Psoas muscle (tissue), 8 donors: Measurements from ENCODE around the gene HOXA1. TPM values are rescaled to one million over a fixed set of nuclear protein-coding genes. Genes with fewer than 3 reads are reported as not detected.

Experiments used
- ATAC-seq, 4 donors: fragments of 200-7000 bp; cut with Tn5 transposase; one replicate each; pipeline ENCODE4 v1.9.1; 2020; ENCODE audit warnings: moderate library complexity in 3 of 4, mild to moderate bottlenecking in 2 of 4
- DNase-seq, 2 donors: peaks; one replicate each; pipeline ENCODE4 v3.0.0-alpha.2; 2020
- H3K27ac ChIP-seq: fragments of 200-600 bp; one replicate; pipeline ENCODE4 v1.8.0; 2022
- H3K27me3 ChIP-seq, 3 donors: fragments of 200-600 bp in 1 of 3; one replicate each; pipeline versions ENCODE4 v1.6.1 to v1.8.0; 2013 to 2022; ENCODE audit warnings: low read length in 2 of 3, mild to moderate bottlenecking in 2 of 3, moderate library complexity in 1 of 3; ENCODE audit not compliant: insufficient read depth in 3 of 3
- H3K36me3 ChIP-seq, 2 donors: fragments of 200-600 bp in 1 of 2; one replicate each; pipeline versions ENCODE4 v1.6.1 to v1.8.0; 2013 to 2022; ENCODE audit warnings: low read depth in 1 of 2, mild to moderate bottlenecking in 1 of 2, moderate library complexity in 1 of 2; ENCODE audit not compliant: insufficient read depth in 1 of 2
- H3K4me1 ChIP-seq: fragments of 200-600 bp; one replicate; pipeline ENCODE4 v1.8.0; 2022
- H3K4me3 ChIP-seq: fragments of 200-600 bp; one replicate; pipeline ENCODE4 v1.8.0; 2022; ENCODE audit warnings: mild to moderate bottlenecking
- H3K9me3 ChIP-seq: fragments of 200-600 bp; one replicate; pipeline ENCODE4 v1.8.0; 2022
- WGBS, 3 donors: extraction: QIAGEN DNeasy Blood & Tissue Kit; methylation state at CpG; one replicate each; pipeline versions ENCODE4 v1.1.6 to v1.1.7; 2013; 5-methylcytosine and 5-hydroxymethylcytosine counted together
- intact Hi-C, 2 donors: fragments of 100-400 bp; cut with DNase I; formaldehyde crosslinking; loops; one replicate each; pipeline versions ENCODE4 v1.11.0 to v1.14.2; 2022
- polyA plus RNA-seq, 3 donors: library from polyadenylated mRNA; stranded (reverse); fragments of 200-250 nt; gene quantifications; one replicate each; pipeline ENCODE4 v1.2.3, GENCODE V29; 2013
- total RNA-seq, 4 donors: library from RNA; stranded (reverse); fragmentation: NEBNext Ultra II Directional in 2 of 4; extraction: Animal tissue kit (Norgen Biotek cat#: 25700) in 2 of 4; gene quantifications; one replicate each; pipeline versions ENCODE4 v1.2.1 to v1.2.4, GENCODE V29; 2021 to 2023
- TF ChIP-seq, protein P1 (sequence below): fragments of 200-600 bp; IDR thresholded peaks from one replicate; pipeline ENCODE4 v1.8.0; 2022; ENCODE audit warnings: antibody characterized with exemption
- donor health status: healthy with polysubstance abuse.
- donor health status: DM: no; HTN: no; CAD: no; lungs with moderate emphysema.
- donor health status: Bipolar disorder and iron deficiency.
- donor health status: healthy.
- donor health status: DM: yes; HTN: yes; CAD: no.
- donor health status: DM: no; HTN: no; CAD: no.
- donor health status: DM: no; HTN: no; CAD: no.
- donor health status: DM: yes; HTN: yes; CAD: no.

HOXA1 gene
- total and polyA plus RNA-seq, 7 donors, result 0.03 to 0.22 (median 0.21) TPM; not detected in 2

DNA sequence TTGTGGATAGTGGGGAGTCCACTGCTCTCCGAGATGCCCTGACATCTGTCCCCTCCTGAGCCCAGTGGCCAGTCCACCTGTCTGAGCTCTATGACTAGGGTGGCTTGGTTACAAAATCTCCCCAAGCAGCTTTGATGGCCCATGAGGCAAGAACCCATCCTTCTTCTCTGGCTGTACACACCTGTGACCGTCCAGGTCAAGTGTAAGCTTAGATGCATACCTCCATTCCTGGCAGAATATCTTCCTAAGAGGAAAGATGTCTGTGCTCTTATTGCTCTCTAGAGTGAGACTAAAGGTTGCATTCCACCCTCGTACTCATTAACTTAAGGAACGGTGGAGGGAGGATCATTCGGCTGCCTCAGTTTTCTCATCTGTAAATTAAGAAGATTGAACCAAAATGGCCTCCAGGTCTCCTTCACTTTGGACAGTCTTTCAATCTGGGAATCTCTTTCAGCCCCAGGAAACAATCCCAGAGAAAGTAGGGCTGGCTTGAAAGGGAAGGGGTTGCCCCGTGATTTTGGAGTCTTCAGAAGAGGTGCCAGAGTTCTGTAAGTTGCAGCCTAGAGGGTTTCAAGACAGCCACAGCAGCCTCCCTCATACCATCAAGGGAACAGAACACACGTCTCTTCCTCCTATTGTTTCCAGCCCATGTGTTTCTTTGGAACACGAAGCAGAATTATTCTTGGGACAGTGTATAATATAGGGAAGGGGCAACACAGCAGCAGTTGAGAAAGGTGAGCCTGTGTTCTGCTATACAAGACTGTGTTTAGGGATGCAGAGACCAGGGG is 29.3 kb upstream of the HOXA1 start:
- Histone ChIP-seq H3K27me3 (no peaks in the 10 kb centered on the region), H3K9me3 (no peaks in the 10 kb centered on the region), H3K4me3 (no peak overlapping the region), H3K4me1 (peaks cover 59% of the 10 kb centered on the region), H3K36me3 (peaks cover 0 to 14% of the 10 kb centered on the region in 2 donors), H3K27ac (peak overlapping the region; percentile 9)
- ATAC-seq, result peak in 1 of 4 donors; percentile 83
- DNase-seq, result no peak
- WGBS, 3 donors, result 69 to 72% (median 72%) methylated on average over 8 of the region's 8 CpGs
- intact Hi-C loops, result no loop called here
- TF ChIP-seq, protein P1, sequence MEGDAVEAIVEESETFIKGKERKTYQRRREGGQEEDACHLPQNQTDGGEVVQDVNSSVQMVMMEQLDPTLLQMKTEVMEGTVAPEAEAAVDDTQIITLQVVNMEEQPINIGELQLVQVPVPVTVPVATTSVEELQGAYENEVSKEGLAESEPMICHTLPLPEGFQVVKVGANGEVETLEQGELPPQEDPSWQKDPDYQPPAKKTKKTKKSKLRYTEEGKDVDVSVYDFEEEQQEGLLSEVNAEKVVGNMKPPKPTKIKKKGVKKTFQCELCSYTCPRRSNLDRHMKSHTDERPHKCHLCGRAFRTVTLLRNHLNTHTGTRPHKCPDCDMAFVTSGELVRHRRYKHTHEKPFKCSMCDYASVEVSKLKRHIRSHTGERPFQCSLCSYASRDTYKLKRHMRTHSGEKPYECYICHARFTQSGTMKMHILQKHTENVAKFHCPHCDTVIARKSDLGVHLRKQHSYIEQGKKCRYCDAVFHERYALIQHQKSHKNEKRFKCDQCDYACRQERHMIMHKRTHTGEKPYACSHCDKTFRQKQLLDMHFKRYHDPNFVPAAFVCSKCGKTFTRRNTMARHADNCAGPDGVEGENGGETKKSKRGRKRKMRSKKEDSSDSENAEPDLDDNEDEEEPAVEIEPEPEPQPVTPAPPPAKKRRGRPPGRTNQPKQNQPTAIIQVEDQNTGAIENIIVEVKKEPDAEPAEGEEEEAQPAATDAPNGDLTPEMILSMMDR, result no peak

DNA sequence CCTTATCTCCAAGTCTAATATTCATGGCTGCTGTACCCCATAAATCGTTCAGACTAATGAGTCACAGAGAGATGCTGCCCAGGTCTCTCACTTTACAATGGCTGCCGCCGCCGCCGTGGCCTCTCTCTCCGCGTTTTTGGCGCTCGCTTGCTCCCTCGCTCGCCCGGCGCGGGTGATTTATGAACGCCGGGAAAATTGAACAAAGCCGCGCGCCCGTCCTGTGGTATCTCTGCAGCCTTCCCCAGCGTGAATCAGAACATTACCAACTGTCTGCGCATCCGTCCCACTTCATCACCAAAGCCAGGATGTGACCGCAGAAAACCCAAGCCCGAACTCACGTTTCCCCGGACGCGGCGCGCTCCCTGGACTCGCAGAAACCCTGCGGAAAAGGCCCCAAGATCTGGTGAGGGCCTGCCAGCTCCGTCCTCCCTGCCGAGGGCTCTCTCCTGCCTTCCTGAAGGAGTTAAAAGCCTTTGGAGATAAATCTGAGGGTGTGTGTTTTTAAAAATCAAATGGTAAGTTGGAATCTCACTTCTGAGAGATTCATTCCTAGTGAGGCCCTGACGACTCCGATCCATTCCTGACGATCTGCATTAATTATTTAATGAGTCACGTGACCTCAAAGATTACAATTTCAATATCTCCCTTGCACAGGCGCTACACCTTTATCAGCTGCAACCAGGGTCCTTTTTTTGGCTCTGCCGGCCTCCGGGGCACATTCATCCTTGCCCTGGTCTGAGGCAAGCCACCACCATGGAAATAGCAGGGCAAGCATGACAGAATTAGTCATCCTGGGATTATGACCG is 28.5 kb upstream of the HOXA1 start:
- H3K4me3 ChIP-seq, result no peak overlapping the region
- peak overlapping the region; percentile 9 for H3K27ac ChIP-seq
- peaks cover 0 to 14% of the 10 kb centered on the region in 2 donors for H3K36me3 ChIP-seq
- H3K27me3 ChIP-seq, result no peaks in the 10 kb centered on the region
- DNase-seq, result peak in 1 of 2 donors; percentile 83
- no peaks in the 10 kb centered on the region for H3K9me3 ChIP-seq
- peak in 2 of 4 donors; percentile 33 to 78 for ATAC-seq
- peaks cover 59% of the 10 kb centered on the region for H3K4me1 ChIP-seq
- TF ChIP-seq, protein P1, result no peak
- intact Hi-C loops, result no loop called here
- WGBS, 3 donors, result 86 to 89% (median 87%) methylated on average over 43 of the region's 43 CpGs

DNA sequence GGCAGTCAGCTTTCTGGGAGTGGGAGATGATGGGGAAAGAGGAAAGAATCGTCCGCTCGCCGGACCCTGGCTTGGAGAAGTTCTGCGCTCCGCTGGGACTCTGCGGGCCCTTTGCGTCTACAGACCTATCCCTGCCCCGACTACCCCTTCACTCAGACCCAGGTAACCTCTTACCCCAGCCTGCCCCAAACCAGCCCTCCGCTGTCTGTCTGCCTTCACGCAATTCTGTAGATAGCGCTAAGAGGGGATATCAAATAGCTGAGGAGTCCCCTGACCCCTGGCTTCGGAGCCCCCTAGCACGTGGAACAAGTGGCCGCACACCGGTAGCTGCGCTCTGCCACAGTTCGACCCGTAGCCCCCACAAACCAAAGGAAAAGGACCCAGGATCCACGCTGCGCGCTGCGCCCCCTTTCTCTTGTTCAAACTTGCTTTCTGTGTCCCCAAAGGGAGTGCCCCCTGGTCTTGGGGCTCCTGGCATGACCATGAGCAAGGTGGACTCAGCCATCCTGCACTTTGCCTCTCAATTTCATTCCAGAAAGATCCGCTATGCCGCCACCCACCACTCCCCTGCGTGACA is 27.8 kb upstream of the HOXA1 start:
- no peak for ATAC-seq

DNA sequence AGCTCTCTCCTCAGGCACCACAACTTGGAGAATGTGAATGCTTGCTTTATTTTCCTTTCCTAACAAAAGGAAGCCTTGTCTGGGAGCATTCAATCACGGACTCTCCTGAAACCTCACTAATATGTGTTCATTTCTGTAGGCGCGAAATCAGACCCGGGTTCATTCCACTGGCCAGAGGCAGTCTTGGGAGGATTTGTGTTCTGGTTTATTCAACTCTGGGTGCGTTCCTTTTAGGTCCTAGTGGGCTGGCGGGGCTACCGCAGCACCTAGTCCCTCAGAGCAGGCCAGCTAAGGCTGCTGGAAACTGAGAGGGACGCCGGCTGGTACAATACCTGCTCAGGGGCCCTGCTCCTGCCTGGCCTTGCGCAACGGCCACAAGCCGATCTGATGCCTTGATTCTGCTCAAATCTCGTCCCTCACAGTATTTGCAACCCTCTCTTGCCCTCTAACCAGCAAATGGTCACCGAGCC is 27.2 kb upstream of the HOXA1 start:
- TF ChIP-seq, protein P1, result no peak
- Histone ChIP-seq H3K4me1 (peaks cover 47% of the 10 kb centered on the region), H3K9me3 (no peaks in the 10 kb centered on the region), H3K27me3 (no peaks in the 10 kb centered on the region), H3K36me3 (peaks cover 0 to 14% of the 10 kb centered on the region in 2 donors), H3K4me3 (no peak overlapping the region), H3K27ac (peak overlapping the region; percentile 30)
- WGBS, 3 donors, result 77 to 81% (median 79%) methylated on average over 14 of the region's 14 CpGs
- DNase-seq (no peak), ATAC-seq (no peak)
- intact Hi-C loops, result no loop called here

More for the DNA sequence above, 27.8 kb upstream of the HOXA1 start:
- H3K27me3 ChIP-seq, result no peaks in the 10 kb centered on the region
- H3K36me3 ChIP-seq, result peaks cover 0 to 14% of the 10 kb centered on the region in 2 donors
- intact Hi-C loops, result no loop called here
- 91 to 94% (median 93%) methylated on average over 26 of the region's 26 CpGs for WGBS, 3 donors
- H3K9me3 ChIP-seq, result no peaks in the 10 kb centered on the region
- no peak overlapping the region for H3K4me3 ChIP-seq
- DNase-seq, result no peak
- H3K27ac ChIP-seq, result peak overlapping the region; percentile 30
- peaks cover 53% of the 10 kb centered on the region for H3K4me1 ChIP-seq
- TF ChIP-seq, protein P1, result no peak
